Liver (tissue), 3 donors: ENCODE data around the gene SCP2D1.

ENCODE experiments used
- EGR1 ChIP-seq, 2 donors: IDR thresholded peaks; 2 replicates each; pipeline ENCODE4 v1.6.1; 2016 to 2018; ENCODE audit warnings: antibody characterized with exemption in 2 of 2, low read depth in 2 of 2
- FOXA1 ChIP-seq: IDR thresholded peaks from 2 replicates; pipeline ENCODE4 v1.6.1; 2016; ENCODE audit warnings: antibody characterized with exemption
- GABPA ChIP-seq, 2 donors: IDR thresholded peaks in 1 of 2; conservative IDR thresholded peaks in 1 of 2; 2 replicates each; pipeline ENCODE4 v1.6.1; 2016; ENCODE audit warnings: antibody characterized with exemption in 2 of 2, mild to moderate bottlenecking in 1 of 2, moderate library complexity in 1 of 2
- JUND ChIP-seq, 2 donors: IDR thresholded peaks; 2 replicates each; pipeline ENCODE4 v1.6.1; 2016; ENCODE audit warnings: antibody characterized with exemption in 2 of 2
- NR2F2 ChIP-seq: IDR thresholded peaks from 2 replicates; pipeline ENCODE4 v1.6.1; 2016; ENCODE audit warnings: antibody characterized with exemption
- RAD21 ChIP-seq, 2 donors: IDR thresholded peaks; 2 replicates each; pipeline ENCODE4 v1.6.1; 2016; ENCODE audit warnings: antibody characterized with exemption in 2 of 2, mild to moderate bottlenecking in 2 of 2
- RXRA ChIP-seq, 2 donors: IDR thresholded peaks; 2 replicates each; pipeline ENCODE4 v1.6.1; 2017 to 2018; ENCODE audit warnings: antibody characterized with exemption in 2 of 2, mild to moderate bottlenecking in 1 of 2
- SP1 ChIP-seq: IDR thresholded peaks from 2 replicates; pipeline ENCODE4 v1.6.1; 2018; ENCODE audit warnings: antibody characterized with exemption, mild to moderate bottlenecking
- TAF1 ChIP-seq: conservative IDR thresholded peaks from 2 replicates; pipeline ENCODE4 v1.6.1; 2016; ENCODE audit warnings: antibody characterized with exemption, mild to moderate bottlenecking
- YY1 ChIP-seq: IDR thresholded peaks from 2 replicates; pipeline ENCODE4 v1.6.1; 2016; ENCODE audit warnings: antibody characterized with exemption, mild to moderate bottlenecking
- TF ChIP-seq, protein P1 (sequence below): IDR thresholded peaks from 2 replicates; pipeline ENCODE4 v1.6.1; 2016; ENCODE audit warnings: antibody characterized with exemption
- TF ChIP-seq, protein P2 (sequence below): fragments of 150-350 bp; IDR thresholded peaks from 2 replicates; pipeline ENCODE4 v1.5.1; 2017; ENCODE audit warnings: improper control_type of control experiment, low read depth, low read length; ENCODE audit not compliant: missing input control
- TF ChIP-seq, protein P3 (sequence below): IDR thresholded peaks from 2 replicates; pipeline ENCODE4 v1.6.1; 2016; ENCODE audit warnings: antibody characterized with exemption, mild to moderate bottlenecking
- TF ChIP-seq, protein P4 (sequence below): IDR thresholded peaks from 2 replicates; pipeline ENCODE4 v1.6.1; 2016; ENCODE audit warnings: antibody characterized with exemption
- donor health status: healthy.
- donor health status: healthy.

DNA sequence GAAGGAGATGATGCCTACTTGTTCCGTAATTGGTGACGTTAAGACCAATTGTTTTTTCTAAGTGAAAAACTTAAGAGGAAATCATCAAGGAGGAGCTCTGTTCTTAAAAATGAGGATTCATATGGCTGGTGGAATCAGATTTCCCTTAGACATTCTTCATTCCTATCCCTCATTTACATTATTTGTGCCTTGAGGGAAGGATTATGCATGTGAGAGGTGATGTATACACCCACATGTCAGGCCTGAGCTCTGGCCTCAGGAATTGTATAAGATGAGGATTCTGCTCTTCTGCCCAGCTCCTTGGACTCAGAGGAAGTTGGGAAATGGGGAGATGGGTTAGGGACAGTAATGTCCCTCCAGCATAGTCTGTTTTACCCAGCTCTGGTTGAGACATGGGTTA is 42.3 kb downstream of the SCP2D1 start:
- TF ChIP-seq, protein P1, sequence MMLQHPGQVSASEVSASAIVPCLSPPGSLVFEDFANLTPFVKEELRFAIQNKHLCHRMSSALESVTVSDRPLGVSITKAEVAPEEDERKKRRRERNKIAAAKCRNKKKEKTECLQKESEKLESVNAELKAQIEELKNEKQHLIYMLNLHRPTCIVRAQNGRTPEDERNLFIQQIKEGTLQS, result no peak
- TF ChIP-seq SP1, result no peak
- TF ChIP-seq, protein P2, sequence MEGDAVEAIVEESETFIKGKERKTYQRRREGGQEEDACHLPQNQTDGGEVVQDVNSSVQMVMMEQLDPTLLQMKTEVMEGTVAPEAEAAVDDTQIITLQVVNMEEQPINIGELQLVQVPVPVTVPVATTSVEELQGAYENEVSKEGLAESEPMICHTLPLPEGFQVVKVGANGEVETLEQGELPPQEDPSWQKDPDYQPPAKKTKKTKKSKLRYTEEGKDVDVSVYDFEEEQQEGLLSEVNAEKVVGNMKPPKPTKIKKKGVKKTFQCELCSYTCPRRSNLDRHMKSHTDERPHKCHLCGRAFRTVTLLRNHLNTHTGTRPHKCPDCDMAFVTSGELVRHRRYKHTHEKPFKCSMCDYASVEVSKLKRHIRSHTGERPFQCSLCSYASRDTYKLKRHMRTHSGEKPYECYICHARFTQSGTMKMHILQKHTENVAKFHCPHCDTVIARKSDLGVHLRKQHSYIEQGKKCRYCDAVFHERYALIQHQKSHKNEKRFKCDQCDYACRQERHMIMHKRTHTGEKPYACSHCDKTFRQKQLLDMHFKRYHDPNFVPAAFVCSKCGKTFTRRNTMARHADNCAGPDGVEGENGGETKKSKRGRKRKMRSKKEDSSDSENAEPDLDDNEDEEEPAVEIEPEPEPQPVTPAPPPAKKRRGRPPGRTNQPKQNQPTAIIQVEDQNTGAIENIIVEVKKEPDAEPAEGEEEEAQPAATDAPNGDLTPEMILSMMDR, result no peak
- TF ChIP-seq TAF1, result no peak
- no peak for TF ChIP-seq RXRA (IDR thresholded peaks at IDR 0.05)
- TF ChIP-seq GABPA (IDR thresholded peaks at IDR 0.05 in 1 of 2, conservative IDR thresholded peaks at IDR 0.05 in 1 of 2), result no peak
- TF ChIP-seq EGR1 (IDR thresholded peaks at IDR 0.05; ENCODE audit: low read depth in 2 of 2), result no peak
- TF ChIP-seq, protein P3, sequence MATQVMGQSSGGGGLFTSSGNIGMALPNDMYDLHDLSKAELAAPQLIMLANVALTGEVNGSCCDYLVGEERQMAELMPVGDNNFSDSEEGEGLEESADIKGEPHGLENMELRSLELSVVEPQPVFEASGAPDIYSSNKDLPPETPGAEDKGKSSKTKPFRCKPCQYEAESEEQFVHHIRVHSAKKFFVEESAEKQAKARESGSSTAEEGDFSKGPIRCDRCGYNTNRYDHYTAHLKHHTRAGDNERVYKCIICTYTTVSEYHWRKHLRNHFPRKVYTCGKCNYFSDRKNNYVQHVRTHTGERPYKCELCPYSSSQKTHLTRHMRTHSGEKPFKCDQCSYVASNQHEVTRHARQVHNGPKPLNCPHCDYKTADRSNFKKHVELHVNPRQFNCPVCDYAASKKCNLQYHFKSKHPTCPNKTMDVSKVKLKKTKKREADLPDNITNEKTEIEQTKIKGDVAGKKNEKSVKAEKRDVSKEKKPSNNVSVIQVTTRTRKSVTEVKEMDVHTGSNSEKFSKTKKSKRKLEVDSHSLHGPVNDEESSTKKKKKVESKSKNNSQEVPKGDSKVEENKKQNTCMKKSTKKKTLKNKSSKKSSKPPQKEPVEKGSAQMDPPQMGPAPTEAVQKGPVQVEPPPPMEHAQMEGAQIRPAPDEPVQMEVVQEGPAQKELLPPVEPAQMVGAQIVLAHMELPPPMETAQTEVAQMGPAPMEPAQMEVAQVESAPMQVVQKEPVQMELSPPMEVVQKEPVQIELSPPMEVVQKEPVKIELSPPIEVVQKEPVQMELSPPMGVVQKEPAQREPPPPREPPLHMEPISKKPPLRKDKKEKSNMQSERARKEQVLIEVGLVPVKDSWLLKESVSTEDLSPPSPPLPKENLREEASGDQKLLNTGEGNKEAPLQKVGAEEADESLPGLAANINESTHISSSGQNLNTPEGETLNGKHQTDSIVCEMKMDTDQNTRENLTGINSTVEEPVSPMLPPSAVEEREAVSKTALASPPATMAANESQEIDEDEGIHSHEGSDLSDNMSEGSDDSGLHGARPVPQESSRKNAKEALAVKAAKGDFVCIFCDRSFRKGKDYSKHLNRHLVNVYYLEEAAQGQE, result no peak
- no peak for TF ChIP-seq JUND (IDR thresholded peaks at IDR 0.05)
- TF ChIP-seq YY1, result no peak
- no peak for TF ChIP-seq FOXA1
- TF ChIP-seq RAD21 (IDR thresholded peaks at IDR 0.05), result no peak
- TF ChIP-seq NR2F2, result no peak
- TF ChIP-seq, protein P4, sequence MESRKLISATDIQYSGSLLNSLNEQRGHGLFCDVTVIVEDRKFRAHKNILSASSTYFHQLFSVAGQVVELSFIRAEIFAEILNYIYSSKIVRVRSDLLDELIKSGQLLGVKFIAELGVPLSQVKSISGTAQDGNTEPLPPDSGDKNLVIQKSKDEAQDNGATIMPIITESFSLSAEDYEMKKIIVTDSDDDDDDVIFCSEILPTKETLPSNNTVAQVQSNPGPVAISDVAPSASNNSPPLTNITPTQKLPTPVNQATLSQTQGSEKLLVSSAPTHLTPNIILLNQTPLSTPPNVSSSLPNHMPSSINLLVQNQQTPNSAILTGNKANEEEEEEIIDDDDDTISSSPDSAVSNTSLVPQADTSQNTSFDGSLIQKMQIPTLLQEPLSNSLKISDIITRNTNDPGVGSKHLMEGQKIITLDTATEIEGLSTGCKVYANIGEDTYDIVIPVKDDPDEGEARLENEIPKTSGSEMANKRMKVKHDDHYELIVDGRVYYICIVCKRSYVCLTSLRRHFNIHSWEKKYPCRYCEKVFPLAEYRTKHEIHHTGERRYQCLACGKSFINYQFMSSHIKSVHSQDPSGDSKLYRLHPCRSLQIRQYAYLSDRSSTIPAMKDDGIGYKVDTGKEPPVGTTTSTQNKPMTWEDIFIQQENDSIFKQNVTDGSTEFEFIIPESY, result no peak
